Medulla oblongata (tissue), 1 donor: ENCODE data around the gene BCOR.

Experiments
- DNase-seq: peaks from one replicate; pipeline ENCODE4 v3.0.0-alpha.2; 2015; ENCODE audit errors: extremely low spot score

BCOR gene

DNA sequence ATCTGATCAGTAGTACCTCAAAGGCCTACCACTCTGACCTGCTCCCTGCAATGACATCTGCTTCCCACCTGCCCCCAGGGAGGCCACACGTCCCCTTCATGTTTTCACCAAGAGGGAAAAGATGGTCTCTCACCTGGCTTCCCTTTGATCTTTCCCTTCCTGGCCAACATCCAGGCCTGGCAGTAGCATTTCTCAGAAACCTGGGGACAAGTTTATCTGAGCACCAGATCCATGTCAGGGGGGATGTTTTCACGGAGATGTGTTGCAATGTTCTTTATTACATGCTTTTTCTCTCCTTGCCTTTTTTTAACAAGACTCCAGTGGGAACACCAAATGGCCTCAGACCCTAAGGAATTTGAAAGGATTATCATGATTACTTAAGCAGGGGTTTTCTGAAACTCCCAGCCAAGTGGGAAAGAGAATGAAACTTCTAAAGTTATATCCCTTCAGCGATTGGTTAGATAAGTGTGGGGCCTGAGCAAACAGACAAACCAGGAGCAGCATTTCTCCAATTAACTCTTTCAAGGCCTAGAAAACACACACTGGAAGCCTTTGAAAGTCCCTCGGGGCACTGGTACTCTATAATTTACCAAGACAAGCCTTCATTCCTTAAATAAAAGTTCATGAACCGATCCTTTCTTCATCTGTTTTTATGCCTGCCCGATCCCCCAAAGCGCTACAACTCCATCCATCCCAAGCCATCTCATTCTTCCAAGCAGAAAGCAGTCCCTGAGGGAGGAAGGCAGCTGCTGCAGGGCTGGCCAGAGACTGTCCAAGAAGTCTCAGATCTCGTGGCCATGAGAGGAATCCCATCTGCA, 94.1 kb downstream of the BCOR start:
- DNase-seq, result no peak

DNA sequence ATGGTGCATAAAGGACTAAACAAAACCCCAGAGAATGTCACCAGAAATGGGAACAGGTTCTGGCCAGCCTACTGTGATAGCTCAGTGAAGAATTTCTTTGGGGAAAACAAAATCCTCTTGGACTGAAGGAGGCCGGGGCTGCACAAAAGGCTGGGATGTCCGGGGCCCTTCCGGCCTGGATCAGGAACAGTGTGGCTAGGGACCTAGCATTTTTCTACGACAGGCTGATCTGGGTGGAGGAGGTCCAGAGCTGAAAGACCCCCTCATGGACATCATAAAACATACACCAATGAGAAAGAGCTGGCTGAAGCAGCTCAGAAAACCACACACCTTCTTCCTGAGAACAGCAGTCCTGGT, 94.7 kb downstream of the BCOR start:
- no peak for DNase-seq
